ENCODE measurements around the gene ENOX1.

The ENOX1 gene

DNA sequence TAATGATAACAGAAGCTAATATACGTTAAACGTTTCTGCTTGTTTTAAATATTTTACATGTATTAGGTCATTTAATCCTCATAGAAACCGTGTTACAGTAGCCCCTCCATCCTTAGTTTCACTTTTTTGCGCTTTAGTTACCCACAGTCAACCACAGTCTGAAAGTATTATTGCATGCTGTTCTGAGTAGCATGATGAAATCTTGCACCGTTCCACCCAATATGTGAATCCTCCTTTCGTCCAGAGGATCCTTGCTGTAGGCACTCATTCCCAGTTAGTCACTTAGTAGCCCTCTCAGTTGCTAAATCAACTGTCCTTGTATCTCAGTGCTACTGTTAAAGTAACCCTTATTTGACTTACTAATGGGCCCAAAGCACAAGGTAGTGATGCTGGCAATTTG, 257.8 kb downstream of the ENOX1 start:
- DNase-seq: no peak

DNA sequence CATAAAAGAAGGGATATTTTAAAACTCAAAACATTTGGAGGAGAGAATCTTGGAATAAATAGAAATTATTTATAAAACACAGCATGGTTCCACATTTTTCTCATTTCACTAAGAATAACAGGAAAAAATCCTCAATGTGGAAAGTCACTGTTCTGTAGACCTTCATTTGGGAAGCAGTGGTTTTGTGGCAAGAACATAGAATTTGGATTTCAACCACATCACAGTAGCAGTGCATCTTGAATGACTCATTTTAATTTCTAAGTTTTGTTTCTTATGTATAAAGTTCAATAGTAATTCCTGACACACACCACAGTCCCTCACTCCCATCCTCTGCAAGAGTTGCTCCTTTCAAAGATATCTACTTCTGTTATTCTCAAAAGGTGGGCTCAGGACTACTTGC, 264.0 kb downstream of the ENOX1 start:
- DNase-seq: no peak

DNA sequence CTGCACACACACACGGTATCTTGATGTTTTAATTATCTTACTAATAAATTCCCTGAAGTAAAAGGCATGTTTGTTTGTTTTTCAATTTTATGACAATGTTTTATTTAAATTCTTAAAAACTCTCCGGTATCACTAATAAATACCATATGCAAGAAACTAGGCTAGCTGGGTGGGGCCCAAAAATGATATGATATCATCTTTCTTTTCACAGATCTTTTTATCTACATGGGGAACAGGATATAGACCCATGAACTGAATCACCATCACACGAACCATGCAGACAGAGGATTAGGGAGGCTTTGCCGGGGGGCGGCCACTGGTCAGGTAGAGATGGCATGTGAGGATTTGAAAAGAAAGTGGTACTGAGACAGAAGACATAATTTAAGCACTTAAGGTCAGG, 266.4 kb downstream of the ENOX1 start:
- no peak for DNase-seq

DNA sequence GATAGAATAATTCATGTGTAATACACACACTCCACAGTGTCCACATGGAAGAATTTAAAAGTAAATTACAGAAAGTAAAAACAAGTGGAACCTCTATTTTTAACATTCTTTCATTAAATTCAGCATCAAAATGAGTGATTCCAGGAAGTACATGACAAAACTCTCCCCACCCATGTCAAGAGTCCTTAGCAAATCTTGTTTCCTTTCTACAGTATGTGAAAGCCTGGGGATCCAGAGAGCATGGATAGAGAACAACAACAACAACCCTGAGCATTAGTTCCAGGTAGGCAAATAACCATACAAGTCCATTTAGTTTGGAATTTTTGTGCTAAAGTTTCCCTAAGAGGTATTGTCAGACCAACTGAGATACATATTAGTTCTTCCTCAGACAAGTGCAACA, 267.9 kb downstream of the ENOX1 start:
- no peak for DNase-seq

DNA sequence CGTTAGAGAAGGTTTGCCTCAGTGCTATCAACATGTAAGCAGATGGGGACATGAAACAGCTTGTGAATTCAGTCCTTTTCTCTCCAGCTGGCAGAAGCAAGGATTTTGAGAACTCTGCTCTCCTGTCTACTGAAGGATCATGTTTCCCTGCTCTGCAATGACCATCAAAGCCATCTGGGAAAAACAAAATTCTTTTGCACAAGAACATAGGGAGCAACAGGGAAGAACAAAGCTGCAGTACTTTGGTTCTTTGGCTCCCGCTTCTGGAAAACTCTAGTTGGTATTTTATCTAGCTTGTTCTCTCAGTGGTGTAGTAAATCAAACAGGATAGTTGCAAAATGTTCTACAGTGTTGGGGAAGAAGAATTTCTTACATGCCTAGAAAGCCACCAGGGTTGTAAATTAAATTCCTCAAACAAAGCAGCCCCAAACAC, 270.4 kb downstream of the ENOX1 start:
- no peak for DNase-seq

DNA sequence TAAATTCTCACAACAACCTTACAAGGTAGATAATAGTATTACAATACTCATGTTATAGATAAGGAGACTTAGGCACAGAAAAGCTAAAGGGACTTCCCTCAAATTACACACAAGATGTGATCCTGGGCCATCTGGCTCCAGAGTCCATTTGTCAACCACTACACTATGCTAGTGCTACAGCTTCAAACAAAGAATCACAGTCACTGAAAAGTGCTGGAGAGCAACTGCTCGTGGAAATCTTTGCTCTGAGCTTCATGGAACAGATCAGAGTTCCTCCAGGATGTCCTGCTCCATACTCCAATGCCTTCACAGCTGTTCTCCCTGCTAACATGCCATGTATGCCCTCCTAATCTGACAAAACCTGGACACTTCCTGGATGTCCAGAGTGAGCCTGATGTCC, 271.2 kb downstream of the ENOX1 start:
- no peak for DNase-seq

DNA sequence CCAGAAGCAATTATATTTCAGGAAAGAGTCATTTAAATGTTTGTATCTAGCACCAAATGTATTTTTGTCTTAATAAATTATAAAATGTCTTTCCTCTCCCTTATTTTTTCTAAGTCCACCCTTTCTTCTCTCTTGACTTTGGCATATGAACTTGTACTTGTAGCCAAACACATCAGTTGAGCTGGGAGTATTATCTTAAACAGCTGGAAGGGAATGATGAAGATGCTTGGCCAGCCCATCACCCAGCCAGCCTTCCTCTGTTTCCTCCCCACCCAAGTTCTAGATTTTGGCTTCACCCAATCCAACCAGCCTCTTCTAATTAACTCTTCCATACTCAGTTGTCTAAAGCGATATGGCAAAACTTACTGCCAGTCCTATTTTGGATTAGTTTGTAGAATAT, 272.5 kb downstream of the ENOX1 start:
- no peak for DNase-seq

DNA sequence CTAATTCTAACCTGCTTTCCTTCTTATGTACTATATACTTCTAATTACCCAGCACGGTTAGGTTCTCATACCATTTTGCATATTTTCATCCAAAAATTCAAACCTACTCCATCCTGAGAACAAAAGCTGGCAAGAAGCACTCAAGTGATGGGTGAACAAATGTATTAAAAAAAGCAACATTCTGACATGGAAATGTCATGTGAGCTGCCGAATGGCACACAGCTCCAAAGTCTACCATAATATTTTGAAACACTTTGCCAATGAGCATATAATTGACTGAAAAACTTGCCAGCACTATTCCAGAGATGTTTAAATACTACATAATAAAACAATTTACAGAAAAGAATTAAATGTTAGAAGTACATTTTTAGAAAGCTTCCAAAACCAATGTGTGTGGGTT, 274.6 kb downstream of the ENOX1 start:
- no peak for DNase-seq

DNA sequence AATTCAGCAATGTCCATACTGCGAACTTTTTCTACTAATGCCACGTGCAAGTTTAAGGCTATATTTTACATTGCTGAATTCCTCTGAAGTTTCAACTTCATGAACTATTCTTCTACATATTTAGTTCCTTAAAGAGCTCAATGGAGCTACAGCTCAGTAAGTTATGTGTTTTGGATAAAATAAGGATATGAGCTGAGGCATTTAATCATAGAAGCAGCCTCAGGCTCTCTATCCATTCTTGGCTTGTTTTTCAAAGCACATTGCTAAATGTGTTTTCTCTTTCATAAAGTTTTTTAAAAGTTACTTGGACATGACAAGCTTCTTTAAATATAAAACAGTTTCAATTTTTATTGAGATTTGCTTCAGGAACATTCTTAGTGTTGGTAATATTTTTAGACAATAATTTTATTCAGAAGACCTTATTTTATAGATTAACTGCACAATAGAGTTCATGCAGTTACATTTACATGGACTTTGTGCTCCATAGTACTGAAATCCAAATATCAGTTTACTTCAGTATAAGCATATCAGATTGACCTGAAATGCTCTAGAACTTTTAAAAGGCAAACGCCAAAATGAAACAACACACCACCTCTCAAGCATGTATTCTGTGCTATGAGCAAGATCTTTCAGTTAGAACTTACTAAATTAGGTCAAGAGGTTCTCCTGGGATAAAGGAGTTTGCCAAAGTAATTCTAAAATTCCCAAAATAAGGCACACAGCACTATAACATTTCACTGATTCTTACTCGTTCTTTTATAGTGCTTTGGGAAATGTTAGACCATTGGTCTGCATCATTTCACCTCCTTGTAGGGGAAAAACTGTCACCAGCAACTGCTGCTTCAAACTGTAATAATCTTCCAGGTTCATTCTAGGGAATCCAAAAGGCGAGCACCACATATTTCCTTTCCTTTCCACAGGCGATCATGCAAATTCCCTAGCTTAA, 275.5 kb downstream of the ENOX1 start:
- DNase-seq: no peak

DNA sequence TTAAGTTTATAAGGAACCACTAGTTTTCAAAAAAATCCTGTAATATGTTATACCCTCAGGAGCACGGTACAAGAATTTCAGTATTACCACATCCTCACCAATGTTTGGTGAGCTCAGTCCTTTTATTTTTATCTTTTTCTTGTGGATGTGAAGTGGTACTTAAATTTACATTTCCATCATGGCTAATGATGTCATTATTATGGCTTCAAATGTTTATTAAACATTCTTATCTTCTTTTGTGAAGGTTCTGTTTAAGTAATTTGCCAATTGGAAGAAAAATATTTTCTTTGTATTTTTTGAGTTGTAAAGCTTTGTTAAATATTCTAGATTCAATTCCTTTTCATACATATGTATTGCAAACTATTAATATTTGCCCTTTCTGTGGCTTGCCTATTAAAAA, 291.0 kb downstream of the ENOX1 start:
- no peak for DNase-seq

DNA sequence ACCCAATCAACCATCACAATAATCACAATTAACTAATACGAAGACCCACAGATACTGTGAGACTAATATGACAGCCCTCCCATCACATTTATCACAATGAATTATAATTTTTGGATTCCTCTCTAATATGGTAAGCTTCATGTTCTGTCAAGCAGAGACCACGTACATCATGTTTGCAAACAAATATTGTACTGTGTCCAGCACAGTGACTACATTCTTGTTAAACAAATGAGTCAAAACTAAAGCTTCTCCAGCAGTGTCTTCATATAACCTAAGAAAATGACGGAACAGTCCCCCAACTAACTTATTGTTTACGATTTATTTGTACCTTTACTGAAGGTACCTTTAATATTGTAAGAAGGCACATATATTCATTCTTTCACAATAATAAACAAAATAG, 292.6 kb downstream of the ENOX1 start:
- no peak for DNase-seq

DNA sequence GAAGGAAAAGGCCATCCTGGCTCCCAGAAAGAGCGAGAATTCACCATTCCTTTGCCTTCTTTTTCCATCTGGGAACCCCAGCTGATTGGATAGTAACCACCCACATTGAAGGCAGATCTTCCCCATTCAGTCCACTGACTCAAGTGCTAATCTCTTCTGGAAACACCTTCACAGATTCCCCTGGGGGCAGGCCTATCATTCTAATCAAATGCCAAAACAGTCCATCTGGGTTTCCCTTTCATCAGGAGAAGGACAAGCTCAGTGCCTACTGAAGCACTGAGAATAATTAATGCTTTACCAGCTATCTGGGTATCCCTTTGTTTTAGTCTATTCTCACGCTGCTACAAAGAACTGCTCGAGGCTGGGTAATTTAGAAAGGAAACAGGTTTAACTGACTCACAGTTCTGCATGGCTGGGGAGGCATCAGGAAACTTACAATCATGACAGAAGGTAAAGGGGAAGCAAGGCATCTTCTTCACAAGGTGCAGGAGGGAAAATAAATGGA, 293.2 kb downstream of the ENOX1 start:
- DNase-seq: no peak

DNA sequence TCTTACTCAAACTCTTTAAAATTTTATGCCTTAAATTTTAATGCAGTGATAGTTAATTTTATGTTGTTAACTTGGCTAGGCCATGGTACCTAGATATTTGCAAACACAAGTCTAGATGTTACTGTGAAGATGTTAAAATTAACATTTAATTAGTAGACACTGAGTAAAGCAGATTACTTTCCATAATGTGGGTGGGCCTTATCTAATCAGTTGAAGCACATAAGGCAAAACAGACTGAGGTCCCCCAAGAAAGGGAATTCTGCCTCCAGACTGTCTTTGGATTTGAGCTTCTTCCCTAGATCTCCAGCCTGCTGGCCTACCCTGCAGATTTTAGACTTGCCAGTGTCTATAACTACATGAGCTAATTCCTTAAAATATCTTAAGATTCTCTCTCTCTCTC, 294.0 kb downstream of the ENOX1 start:
- no peak for DNase-seq

DNA sequence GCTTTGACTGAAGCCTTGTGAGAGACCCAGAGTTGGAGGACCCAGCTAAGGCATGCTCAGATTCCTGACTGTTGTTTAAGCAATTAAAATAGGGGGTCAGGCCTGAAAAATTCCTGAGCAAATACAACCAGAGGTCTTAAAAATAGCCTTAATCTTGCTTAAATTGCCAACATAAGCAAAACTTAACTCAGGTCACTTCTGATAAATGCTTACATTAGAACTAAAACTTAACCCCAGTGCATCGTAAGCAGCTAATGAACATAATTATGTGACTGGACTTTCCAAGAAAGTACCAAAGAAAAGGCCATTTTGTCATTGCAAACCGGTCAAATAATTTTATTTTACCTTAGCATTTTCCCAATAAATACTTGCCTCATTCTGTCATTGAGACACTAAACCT, 294.5 kb downstream of the ENOX1 start:
- no peak for DNase-seq

DNA sequence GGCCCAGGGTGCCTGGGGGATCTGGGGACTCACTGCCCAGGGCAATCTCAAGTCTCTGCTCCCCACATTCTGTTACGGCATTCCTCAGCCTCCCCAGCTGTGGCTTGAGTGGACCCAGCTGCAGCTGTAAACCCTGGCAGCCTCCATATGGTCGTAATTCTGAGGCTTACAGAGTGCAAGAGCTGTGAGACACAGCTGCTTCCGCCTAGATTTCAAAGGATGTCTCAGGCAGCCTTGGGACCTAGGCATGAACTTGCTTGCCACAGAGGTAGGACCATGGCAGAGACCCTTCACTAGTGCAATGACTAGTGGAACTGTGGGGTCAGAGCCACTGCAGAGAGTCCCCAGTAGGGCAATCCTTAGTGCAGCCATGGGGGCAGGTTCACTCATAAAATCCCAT, 297.5 kb downstream of the ENOX1 start:
- no peak for DNase-seq

DNA sequence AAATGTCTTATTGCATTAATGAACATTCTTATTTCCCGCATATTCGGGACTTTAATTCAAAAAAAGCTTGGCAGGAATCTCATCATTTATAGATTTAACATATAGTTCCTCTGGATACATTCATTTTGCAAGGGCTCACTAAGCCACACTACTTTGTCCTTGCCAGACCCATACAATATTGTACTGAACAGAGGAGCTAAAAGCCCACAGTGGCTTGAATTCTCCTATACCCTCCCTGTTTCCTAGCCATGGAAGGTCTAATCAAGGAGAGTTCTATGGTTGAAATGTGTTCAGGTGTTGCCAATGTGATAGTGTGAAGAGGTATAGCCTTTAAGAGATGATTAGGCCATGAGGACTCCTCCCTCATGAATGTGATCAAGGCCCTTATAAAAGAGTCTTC, 298.9 kb downstream of the ENOX1 start:
- DNase-seq: no peak

DNA sequence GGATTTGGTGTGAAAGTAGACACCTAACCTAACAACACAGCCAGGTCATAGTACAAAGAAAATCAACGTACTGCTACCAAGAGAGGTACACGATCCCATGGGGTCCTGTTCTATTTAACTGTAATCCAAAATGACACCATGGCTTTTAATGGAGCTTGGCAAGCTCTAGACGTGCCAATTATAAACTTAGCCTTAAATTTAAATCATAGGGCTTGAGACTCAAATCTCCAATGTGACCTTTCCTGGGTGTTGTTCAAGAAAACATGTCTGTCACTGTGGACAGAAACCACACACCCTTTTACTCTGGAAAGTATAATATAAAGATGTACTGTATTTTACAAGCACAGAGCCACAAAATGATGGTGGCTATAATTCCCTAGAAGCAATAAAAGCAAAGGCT, 299.3 kb downstream of the ENOX1 start:
- DNase-seq: no peak

DNA sequence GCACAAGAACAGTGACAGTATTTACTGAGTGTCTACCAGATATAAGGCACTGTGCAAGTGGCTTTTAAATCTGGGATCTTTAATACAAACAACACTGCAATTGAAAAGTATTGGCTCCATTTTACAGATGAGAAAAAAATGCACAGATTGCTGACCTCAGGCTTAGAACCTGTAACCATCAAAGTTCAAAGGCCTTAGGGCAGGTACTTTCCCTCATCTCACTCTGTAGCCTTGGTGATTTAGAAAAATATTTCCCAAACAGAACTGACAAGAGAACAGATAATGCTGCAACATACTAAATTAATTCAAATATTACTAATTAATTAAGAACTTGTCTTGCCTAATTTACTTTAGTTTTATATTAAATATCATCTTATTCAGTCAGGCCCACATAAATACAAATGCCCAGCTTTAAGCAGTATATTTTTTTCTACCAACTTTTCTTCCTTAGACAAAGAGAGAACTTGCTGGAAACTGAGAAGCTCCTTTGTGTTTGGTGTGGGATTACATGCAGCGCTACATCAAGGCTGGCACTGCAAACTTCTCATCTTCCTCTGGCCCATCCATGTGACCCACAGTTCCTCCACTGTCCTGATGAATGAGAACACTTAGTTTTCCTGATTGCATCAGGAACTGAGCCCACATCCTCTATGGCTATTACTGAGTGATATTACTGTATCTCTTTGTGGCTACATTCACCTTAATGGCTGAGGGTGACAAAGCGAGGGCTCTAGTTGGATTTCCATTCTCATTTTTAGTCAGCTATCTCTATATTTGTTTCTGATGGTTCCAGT, 302.1 kb downstream of the ENOX1 start:
- DNase-seq: no peak

DNA sequence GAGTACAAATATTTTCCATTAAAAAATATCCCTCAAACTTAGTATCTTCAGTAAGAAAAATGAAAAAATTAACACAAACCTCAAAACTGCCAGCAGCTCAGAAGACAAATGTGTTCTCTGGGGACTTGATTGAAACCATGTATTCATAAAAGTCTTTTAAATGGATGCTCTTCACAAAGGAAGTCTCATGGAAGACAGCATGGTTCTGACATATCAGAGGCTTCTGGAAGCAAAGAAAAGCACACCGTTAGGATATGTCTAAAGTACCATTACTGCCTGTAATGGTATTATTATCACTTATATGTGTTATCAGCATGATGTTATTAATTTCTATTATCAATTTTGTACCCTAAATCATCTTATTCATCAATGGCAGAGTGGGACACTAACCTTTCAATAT, 302.8 kb downstream of the ENOX1 start:
- no peak for DNase-seq

DNA sequence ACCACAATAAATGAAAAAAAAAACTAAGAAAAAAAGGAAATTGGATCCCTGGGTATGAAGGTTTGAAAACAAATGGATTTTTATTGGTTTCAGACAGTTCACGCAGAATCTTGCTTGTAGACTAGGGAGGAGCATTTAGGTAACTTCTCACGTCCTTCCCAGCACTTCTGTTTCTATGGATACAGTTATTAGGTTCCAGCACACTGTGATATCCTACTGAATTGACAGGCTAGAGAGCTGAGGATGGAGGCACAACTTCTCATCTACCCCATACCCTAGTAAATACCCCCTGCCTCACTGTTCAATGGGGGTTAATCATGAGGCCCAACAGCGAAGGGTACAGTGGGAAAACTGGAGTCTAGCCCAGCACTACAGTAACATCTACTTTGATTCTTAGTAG, 304.1 kb downstream of the ENOX1 start:
- no peak for DNase-seq

DNA sequence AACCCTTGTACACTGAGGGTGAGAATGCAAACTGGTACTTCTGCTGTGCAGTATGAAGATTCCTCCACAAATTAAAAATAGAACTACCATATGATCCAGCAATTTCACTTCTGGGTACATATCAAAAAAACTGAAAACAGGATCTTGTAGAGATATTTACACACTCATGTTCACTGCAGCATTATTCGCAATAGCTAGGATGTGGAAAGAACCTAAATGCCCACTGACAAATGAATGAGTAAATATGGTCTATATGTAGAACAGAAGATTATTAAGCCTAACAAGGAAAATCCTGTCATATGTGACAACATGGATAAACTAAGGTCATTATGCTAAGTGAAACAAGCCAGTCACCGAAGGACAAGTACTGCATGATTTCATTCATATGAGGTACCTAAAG, 304.7 kb downstream of the ENOX1 start:
- no peak for DNase-seq

DNA sequence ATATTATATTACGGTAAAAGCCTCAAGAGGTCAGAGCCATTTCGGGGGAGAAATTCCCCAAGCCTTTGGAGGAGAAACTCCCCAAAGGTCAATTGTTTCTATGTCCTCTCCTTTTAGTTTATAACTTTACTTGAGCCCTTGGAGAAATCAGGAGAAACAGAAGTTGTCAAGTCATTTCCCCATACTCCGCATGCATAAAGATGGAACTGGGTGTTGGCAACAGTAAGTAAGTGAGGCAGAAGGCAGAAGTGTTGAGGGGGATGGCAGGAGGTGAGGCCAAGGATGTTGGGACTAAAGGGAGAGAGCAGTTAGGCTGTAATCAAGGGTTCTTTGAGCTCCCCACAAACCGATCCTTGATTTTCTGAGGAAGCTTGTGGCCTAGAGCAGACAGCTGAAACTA, 307.9 kb downstream of the ENOX1 start:
- DNase-seq: no peak

DNA sequence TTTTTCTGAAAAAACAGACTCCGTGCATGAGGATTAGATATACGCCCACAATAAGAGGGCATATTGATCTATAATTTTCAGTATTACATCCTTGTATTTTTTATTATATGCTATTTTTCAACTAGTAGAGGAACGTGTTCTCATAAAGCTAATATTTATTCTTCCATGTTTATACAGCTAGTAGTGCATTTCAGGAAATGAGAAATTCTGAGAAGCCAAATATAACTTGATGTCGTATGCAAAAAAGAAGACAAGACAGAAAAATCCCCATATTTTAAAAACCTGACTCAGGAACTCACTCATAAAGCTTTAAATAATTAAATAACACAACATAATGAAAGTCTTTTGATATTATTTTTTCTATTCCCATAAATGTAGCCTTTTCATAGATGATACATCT, 308.6 kb downstream of the ENOX1 start:
- no peak for DNase-seq

DNA sequence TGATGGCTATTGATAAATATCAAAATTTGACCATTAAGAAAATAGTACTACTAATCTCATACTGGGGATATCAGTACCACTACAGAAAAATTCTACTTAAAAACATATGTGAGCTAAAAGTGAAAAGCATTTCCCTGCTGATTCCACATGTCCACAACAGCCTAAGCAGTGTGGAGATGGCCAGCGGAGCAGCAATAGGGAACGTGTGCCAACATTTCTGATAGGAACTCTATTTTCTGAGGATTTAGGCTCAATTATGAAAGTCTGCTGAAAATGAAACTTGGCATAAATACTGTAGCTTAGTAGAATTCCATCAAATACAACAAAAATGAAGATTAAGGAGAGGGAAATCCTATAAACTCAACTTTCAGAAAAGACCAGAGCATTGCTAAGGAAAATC, 311.6 kb downstream of the ENOX1 start:
- DNase-seq: no peak
